ENCODE data around the gene EPHB2.

EPHB2 gene

GRCh38 chr1:22782406-22782805 is 71.8 kb downstream of the EPHB2 start:
- DNase-seq (ENCODE audit: insufficient read length, low spot score), result no peak
- no peak for TF ChIP-seq CTCF (IDR thresholded peaks at IDR 0.05; ENCODE audit: insufficient read depth, missing control alignments)
- no peak for FAIRE-seq

- FAIRE-seq, result no peak
- TF ChIP-seq CTCF (IDR thresholded peaks at IDR 0.05; ENCODE audit: insufficient read depth, missing control alignments), result no peak
- no peak for DNase-seq (ENCODE audit: insufficient read length, low spot score)
These were observed 73.7 kb downstream of the EPHB2 start for GRCh38 chr1:22784317-22784716.

GRCh38 chr1:22784737-22785136 is 74.1 kb downstream of the EPHB2 start:
- no peak for TF ChIP-seq CTCF (IDR thresholded peaks at IDR 0.05; ENCODE audit: insufficient read depth, missing control alignments)
- no peak for FAIRE-seq
- DNase-seq (ENCODE audit: insufficient read length, low spot score), result no peak

GRCh38 chr1:22786101-22786500 is 75.5 kb downstream of the EPHB2 start:
- DNase-seq (ENCODE audit: insufficient read length, low spot score) (no peak), FAIRE-seq (no peak)
- no peak for TF ChIP-seq CTCF (IDR thresholded peaks at IDR 0.05; ENCODE audit: insufficient read depth, missing control alignments)

- DNase-seq (ENCODE audit: insufficient read length, low spot score), result no peak
- FAIRE-seq, result no peak
- TF ChIP-seq CTCF (IDR thresholded peaks at IDR 0.05; ENCODE audit: insufficient read depth, missing control alignments), result no peak
These were observed 76.3 kb downstream of the EPHB2 start for GRCh38 chr1:22786719-22787489.

- TF ChIP-seq CTCF (IDR thresholded peaks at IDR 0.05; ENCODE audit: insufficient read depth, missing control alignments), result no peak
- DNase-seq (ENCODE audit: insufficient read length, low spot score) (no peak), FAIRE-seq (no peak)
These were observed 77.0 kb downstream of the EPHB2 start for GRCh38 chr1:22787636-22788035.

- DNase-seq (ENCODE audit: insufficient read length, low spot score) (no peak), FAIRE-seq (no peak)
- no peak for TF ChIP-seq CTCF (IDR thresholded peaks at IDR 0.05; ENCODE audit: insufficient read depth, missing control alignments)
These were observed 77.6 kb downstream of the EPHB2 start for GRCh38 chr1:22788254-22788661.
